Stimulated activated CD4-positive, alpha-beta T cell treated with anti-CD3 and anti-CD28 coated beads, TNF-alpha, amount 100 ng/mL, for 1 hour (primary cell): Measurements from ENCODE around the gene SPEM1.

Experiments
- DNase-seq, 3 donors: peaks; one replicate each; pipeline ENCODE4 v3.0.0-alpha.2; 2020; ENCODE audit warnings: low read depth in 3 of 3, low spot score in 1 of 3

Gene SPEM1

DNA sequence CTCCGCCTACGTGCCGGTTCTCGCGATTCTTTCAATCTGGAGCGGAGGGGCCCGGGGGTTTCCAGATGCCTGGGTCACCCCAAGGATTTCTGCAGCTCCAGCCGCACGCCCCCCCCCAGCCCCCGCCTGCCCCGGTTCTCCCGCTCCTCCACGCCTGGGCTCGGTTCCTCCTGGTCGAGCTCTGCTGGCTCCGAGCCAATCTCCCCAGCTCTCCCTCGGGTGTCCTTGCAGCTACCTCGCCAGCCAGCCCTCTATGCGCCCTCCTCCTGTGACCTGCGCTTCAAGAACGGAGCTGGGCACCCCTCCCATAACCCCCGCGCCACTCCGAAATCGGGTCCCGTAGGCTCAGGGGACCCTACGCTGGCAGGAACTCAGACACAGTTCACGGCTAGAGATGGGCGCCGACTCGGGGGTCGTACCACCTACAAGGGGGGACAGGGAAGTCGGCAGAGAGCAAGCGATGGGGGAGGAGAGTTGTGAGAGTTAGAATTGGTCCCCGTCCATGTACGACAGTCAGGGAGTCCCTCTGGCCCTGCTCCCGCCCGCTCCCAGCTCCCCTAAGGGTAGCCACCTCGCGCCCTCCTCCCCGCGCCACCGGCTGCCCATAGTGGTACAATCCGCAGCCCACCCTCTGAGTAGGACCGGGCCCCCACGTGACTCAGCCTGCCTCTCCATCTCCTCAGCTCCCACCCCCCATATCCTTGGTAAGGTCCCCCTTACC lies 20.1 kb downstream of the SPEM1 start:
- no peak for DNase-seq

DNA sequence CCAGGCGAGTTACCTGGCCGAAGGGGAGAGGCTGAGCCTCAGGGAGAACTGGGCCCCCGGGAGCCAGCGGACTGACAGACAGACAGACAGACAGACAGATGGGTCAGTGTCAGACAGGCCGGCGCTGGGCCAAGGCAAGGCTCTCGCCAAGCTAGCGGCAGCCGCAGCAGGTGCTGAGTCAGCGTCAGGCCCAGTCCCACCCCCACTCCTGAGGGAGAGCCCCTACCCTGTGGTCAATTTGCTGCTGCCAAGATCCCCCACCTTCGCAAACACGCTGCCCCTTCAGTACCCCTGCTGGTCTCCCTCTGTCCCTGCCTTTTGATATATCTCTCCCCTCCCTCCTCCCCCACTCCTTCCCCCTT lies 20.7 kb downstream of the SPEM1 start:
- no peak for DNase-seq

DNA sequence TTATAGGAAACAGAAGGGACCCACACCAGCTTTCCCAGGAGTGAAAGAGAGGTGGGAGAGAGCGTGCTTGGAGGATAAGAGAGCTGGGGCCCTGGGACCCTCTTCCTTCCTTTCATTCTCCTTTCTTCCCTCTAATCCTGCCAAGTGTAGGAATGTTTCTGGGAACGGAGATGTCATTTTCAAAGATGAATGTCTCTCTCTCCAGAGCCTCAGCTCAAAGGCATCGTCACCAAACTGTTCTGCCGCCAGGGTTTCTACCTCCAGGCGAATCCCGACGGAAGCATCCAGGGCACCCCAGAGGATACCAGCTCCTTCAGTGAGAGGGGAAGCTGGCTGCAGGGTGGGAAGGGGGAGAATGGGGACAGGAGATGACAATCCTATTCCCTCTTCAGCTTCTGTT lies 21.1 kb downstream of the SPEM1 start:
- DNase-seq = no peak

DNA sequence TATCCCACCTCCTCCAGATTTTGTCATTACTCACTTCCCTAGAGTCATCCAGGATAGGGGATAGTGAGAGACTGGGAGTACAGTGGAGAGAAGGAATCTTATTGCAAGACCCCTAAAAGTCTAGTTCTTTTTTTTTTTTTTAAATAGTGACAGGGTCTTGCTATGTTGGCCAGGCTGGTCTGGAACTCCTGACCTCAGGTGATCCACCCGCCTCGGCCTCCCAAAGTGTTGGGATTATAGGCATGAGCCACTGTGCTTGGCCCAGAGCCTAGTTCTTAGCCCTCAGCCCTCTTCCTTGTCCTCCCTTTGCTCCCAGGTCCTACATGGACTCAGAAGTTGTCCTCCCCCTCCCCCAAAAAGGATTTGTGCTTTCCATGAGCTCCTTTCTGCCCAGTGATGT lies 22.0 kb downstream of the SPEM1 start:
- no peak for DNase-seq

DNA sequence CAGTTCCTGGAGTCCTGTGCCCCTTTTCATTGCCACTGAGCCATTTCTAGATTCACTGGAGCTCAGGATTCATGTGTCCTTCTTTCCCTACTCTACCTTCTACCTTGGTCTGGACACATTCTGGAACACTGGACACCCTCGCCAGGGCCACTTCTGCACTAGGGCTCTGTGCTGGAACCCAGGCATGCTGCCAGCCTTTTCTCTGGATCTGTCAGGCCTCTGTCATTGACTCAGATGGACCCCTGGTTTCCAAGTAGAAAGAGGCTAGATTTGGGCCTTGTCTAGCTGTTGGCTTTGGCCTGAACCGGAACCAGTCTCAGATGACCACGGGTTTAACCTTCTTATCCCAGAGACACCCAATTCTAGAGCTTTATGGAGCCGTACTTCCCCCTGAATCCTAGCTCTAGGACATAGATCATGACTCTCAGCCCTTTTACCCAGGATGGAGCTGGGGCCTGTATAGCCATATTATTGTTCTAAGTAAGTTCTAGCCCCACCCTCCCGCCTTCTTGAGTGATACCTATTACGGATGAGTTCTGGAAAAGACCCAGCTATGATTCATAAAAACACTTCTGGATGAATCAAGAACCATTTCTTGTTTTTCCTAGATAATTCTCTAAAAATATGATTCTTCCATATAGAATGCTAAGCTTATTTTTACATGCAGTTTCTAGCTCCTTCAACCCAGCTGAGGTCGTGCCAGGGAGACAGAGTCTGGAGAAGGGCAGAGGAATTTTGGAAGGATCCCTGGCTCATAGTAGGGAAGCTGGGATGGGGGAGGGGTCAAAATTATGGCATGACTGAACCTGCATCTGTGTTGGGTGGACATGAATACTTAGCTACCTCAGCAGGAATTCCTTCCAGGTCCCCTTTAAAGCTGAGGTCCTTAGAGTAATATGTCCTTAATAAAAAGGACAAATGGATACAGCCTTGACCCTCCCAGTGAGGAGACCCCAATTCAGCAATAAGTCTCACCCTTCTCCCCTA lies 23.7 kb downstream of the SPEM1 start:
- DNase-seq = no peak

DNA sequence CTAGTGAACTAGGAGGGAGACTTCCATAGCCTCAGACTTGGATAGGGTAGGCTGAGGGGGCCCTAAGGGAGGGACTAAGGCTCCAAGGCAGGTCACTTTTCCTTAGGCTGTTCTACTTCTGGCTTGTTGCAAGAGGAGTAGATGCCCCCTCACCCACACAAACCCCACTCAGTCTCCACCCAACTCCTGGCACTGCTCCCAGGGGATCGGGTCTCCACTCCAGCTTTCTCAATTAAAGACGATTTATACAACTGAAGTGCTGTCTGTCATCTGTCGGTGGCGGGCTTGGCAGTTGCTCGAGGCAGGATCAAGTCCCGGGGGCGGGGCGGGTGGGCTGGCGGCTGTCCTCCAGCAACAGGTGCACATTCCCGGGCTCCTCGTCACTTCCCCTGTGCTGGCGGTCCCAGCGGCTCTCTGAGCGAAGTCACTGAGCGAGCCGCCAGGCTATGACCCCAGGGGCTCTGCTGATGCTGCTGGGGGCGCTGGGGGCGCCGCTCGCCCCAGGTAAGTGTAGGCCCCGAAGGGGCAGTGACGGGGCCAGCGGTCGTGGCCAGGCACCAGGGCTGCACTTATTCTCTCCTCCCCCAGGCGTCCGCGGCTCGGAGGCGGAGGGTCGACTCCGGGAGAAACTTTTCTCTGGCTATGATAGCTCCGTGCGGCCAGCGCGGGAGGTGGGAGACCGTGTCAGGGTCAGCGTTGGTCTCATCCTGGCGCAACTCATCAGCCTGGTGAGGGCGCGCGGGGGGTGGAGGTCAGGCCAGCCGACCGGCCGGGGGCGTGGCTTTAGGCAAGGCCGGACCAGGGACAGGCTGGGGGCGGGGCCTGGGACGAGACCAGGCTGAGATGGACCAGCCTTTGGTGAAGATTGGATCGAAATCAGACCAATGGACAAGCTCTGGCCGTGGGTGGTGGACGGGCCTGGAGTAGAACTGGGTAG lies 24.8 kb downstream of the SPEM1 start, which contains the start of gene CHRNB1:
Gene CHRNB1, plus strand, starts transcription at position 380 of the 937 bp plus-strand sequence. Its CDS starts 67 bp downstream, at position 447.
- DNase-seq = no peak

DNA sequence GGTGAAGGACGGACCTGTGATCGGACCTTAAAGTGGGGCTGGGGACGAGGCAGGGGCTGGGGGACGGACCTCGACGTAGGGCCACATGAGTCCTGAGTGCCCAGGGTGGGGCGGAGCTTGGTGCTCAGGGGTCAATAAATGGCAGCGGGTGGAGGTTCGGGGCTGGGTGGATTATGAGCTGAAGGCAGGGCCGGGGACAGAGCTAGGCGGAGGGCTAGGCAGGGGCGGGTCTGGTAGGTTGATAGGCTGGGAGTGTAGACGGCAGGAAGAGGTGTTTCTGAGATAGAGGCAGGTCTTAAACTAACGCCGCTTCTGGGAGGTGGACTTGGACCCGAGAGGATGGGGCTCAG lies 25.5 kb downstream of the SPEM1 start:
- DNase-seq = no peak

DNA sequence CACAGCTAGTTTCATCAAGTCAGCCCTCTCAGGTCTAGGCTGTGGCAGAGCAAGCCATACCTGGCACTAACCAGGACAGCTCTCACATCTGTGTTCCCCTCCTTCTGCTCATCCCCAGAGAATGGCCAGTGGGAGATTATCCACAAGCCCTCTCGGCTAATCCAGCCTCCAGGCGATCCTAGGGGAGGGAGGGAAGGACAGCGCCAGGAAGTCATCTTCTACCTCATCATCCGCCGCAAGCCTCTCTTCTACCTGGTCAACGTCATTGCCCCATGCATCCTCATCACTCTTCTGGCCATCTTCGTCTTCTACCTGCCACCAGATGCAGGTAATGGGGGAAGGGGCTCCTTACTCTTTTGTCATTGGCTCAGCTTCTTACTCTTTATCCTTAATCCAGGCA lies 28.3 kb downstream of the SPEM1 start:
- DNase-seq = no peak

DNA sequence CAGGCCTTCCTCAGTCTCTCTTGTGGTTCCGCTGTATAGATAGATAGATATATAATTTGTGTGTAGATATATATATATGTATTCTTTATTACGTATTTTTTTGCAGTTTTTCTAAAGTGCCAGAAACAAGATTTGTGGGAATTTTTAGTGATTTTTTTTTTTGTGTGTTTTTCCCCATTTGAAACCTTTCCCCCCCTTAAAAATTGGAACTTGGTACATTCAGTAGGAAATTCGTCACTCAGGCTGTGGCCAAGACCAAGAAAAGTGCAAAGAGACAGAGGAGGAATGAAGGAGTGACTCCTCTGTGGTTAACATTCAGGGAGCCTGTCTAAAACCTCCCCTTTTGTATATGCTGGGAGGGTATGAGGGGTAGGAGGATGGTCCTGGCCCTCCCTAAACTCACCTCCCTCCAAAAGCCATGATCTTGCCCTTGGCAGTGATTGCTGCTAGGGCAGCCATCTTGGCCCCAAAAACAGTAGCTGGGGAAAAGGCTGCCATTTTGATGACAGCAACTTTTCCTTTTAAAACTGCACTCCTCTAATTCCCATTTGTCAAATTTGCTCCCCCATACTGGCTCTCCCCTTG lies 39.9 kb downstream of the SPEM1 start:
- no peak for DNase-seq

DNA sequence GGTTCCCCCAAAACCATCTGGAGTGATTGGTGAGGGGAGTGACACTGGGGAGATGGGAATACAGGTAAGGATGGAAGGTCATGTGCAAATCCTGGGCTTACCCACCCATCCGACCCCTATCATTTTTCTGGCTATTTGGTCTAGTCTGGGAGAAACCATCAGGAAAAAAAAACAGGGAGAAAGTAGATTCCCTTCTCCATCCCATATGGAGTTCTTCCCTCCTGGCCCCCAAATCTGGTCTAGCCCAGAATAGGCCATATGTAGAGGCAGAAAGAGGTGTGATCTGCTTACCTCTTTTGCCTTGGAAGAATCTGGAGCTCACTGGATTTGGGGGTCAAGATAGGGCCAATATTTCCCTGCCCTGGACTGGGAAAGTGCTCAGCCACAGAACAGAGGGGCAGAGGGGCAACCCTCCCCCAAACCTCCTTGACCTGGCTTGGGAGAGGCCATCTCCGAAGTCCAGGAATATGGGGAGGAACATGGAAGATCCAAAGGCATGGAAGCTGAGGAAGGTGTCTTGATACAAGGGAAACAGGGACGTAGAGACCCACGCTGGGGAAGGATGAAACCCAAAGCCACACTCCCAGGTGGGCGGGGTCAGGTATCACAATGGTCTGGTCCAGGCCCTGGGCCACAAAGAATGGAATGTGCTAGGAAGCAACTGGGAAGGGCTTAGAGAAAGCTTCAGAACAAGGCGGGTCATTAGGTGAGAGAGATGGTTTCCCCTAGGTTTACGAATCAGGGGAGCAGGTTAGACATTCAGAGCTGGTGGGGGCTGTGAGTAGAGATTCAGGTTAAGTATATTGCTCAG lies 40.9 kb downstream of the SPEM1 start:
- DNase-seq = no peak

DNA sequence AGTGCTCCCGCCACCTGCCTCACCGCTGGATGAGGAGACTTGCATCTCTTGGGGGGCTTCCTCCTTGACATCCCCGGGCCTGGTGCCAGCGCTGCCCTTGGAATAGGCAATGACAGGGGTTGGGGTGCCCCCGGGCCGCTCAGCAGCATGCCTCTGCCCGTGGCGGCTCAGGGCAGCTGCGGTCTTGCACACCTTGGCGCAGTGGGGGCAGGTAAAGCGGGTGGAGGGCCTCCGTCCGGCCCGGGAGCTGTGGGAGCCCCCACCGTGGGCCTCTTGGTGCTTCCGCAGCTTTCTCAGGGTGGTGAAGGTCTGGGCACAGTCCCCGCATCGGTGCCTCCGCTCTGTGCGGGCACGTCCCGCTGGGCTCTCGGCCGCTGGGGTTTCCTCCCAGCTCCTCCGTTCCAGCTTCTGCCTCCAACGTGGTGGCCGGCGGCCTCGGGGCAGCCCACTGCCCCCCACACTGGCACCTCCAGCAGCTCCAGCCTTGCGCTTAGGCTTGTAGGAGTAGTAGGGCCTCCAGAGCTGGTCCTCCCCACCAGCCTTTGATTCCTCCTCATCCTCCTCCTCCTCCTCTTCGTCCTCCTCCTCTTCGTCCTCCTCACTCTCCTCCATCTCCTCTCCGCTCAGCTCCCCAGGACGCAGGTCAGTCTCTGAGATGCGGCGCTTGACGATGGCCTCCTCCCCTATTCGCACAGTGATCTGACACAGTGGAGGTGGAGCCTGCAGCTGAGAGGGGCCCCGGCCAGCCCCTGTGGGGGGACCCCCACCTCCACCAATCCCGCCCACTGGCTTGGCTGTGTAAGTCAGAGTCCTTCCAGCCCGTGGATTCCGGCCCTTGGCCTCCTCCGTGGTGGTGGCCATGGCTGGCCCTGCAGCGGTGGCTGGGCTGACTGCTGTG lies 42.6 kb downstream of the SPEM1 start:
- no peak for DNase-seq

DNA sequence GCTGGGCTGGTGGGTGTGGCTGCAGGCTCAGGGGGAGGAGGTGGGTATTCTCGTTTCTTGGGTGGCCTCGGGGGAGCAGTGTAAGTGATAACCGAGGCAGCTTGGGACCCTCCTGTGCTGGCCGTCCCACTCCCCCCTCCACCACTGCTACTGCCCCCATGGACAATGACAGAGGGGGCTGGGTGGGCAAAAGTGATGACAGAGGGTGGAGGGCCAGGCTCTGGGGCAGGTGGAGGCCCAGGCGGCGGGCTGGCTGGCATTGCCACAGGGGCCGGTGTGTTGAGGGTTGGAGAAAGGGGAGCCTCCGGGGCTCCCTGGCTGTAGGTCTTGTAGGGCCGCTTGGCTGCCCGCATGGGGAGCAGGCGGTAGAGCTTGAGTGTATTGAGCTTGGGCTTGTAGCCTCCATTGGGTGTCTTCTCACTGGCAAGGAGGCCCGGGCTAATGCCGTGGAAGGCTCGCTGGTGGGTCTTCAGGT lies 43.3 kb downstream of the SPEM1 start:
- DNase-seq = no peak

DNA sequence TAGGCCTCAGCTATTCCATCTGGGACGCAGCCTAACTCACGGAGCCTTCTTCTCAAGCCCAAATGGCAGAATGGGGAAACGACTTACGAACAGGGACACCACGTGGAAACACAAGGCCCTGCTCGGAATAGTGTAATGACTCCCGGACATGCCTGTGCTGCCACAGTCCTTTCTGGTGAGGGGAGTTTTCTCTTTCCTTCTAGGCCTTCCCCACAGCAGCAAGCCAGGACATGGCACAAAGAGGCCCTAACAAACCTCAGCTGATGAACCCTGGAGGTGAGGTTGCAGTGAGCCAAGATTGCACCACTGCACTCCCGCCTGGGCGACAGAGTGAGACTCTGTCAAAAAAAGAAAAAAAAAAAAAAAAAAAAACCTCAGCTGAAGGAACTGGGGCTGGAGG lies 44.0 kb downstream of the SPEM1 start:
- no peak for DNase-seq

DNA sequence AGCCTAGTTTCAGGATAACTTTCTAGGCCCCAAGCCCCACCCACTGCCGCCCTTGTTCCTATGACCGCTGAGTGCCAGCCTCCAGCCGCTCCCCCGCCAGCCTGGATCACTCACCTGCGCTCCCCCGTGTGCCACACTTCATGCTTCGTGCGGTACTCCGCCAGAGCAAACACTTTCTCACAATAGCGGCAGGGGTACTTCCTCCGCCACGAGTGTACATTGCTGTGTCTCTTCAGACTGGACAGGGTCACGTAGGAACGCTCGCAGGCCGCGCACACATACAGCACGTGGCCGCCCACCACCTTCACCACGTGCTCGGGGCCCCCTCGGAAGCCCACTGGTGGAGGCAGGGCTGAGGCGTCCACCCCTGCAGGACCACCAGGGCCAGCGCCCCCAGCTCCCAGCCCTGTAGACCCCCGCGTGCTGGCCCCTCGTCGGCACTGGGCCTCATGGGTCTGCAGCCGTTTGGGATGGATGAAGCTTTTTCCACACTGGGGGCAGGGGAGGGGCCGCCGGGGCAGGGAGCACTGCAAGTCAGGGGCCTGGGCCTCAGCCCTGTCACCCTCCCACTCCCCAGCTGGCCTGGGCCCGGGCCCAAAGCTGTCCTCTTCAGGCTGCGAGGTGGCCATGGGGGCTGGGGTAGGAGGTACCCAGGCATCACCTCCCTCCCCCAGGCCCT lies 45.6 kb downstream of the SPEM1 start:
- DNase-seq = no peak

DNA sequence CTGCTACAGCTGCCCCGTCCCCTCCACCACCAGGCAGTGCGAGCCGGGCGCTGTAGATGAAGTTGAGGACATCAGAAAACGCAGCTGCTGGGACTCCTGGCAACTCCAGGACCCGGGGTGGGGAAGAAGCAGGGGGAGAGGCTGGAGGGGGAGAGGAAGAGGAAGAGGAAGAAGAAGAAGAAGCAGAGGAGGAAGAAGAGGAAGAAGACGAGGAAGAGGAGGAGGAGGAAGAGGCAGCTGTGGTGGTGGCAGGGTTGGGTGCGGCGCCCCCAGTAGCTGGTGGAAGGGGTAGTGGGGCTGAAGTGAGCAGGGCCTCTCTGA lies 46.2 kb downstream of the SPEM1 start:
- no peak for DNase-seq

DNA sequence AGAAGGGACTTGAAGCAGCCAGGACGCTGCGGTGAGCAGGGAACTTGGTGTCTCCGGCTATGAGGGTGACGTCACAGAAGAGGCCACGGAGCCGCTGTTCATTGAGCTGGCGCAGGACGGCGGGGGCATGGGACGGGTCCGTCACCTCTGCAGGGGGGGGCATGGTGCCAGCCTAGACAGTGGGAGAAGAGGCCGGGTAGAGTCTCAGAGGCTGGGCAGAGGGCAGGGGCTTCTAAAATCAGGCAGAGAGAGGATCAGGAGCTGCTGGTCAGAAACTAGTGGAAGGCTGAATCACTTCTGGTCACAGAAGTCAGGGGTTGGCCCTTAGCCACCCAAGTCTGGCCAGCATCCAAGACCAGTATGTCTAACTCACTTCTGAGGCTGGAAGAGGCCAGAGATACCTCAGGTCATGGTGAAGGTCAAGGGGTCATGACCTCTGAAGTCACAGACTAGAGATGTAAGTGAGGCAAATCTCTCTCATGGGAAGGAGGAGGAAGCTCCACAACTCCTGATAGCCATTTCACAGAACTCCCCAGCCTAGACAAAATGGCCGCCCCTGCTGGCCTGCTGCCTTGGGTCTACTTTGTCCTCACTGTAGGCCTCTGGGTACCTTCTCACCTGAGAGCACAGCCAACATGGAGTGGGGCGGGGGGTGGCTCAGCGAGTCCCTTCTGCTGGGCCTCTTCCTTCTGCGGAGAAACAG lies 46.7 kb downstream of the SPEM1 start:
- DNase-seq = no peak

DNA sequence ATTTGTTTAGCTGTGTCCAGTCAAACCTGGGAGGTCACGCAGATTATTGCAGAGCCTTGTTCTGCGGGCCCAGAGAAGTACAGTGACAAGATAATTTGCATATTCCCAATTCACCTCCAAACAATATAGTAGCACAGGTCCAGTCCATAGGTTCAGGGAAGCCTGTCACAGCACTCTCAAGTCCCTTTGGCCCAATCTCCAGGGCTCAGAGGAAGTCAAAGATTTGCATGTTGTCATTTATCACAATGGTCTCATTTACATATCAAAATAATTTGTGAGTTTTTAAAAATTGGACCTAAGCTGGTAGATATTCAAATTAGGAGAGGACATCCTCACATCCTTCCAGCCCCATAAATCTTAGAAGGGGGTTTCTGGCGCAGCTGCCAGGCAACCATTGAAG lies 47.4 kb downstream of the SPEM1 start:
- no peak for DNase-seq

DNA sequence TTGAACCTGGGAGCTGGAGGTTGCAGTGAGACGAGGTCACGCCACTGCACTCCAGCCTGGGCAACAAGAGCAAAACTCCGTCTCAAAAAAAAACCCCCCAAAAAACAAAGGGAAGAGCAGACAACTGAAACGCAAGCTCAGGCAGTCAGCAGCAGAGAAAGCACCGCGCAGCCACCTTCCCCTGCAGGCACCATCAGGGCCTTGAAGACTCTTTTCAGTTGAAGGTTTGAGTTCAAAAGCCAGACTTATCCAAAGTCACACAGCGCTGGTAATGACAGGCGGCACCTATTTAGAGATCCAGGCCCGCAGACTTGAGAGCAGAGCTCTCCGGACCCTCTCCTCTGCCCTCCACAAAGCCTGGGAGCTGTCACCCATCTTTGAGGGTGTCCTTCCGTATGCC lies 48.2 kb downstream of the SPEM1 start:
- DNase-seq = no peak
